Neural cell (in vitro differentiated cells): ENCODE results near the gene ADRM1. TPM values are rescaled to one million over a fixed set of nuclear protein-coding genes. Genes with fewer than 3 reads are reported as not detected.

ENCODE experiments used
- H2AFZ ChIP-seq: fragments of 200-600, 300-800 bp; sonication (generic), shearing (Covaris generic); 2 replicates; pipeline ENCODE4 v1.6.0; 2014; ENCODE audit warnings: low read depth, mild to moderate bottlenecking, antibody characterized with exemption, low read length, moderate library complexity
- H3F3A ChIP-seq: fragments of 200-600 bp; shearing (Covaris generic); 2 replicates; pipeline ENCODE4 v1.6.1; 2016; ENCODE audit warnings: mild to moderate bottlenecking, moderate library complexity, mixed read lengths, antibody characterized with exemption, low read length; ENCODE audit not compliant: insufficient read depth, poor library complexity, severe bottlenecking
- H3K27ac ChIP-seq: fragments of 200-600, 300-800 bp; sonication (generic), shearing (Covaris generic); 2 replicates; pipeline ENCODE4 v1.5.1; 2014; ENCODE audit warnings: mild to moderate bottlenecking, low read length, moderate library complexity
- H3K27me3 ChIP-seq: fragments of 300-800, 200-600 bp; sonication (generic), shearing (Covaris generic); 2 replicates; pipeline ENCODE4 v1.6.0; 2014; ENCODE audit warnings: mild to moderate bottlenecking, low read depth, low read length, moderate library complexity; ENCODE audit not compliant: insufficient read depth
- H3K36me3 ChIP-seq: fragments of 300-800, 200-600 bp; sonication (generic), shearing (Covaris generic); 2 replicates; pipeline ENCODE4 v1.5.1; 2014; ENCODE audit warnings: mild to moderate bottlenecking, antibody characterized with exemption, low read length, moderate library complexity; ENCODE audit not compliant: insufficient read depth
- H3K4me2 ChIP-seq: fragments of 300-800, 200-600 bp; sonication (generic), shearing (Covaris generic); 2 replicates; pipeline ENCODE4 v1.6.0; 2014; ENCODE audit warnings: mild to moderate bottlenecking, low read length
- H3K4me3 ChIP-seq: fragments of 300-800, 200-600 bp; sonication (generic), shearing (Covaris generic); 2 replicates; pipeline ENCODE4 v1.5.1; 2014; ENCODE audit warnings: mild to moderate bottlenecking, low read length, moderate library complexity
- H3K79me2 ChIP-seq: fragments of 200-600 bp; shearing (Covaris generic); replicated peaks from 2 replicates; pipeline ENCODE4 v1.6.0; 2014; ENCODE audit warnings: mild to moderate bottlenecking, low read length, moderate library complexity; ENCODE audit not compliant: insufficient read depth
- H3K9ac ChIP-seq: fragments of 300-800, 200-600 bp; sonication (generic), shearing (Covaris generic); 2 replicates; pipeline ENCODE4 v1.6.1; 2016; ENCODE audit warnings: mild to moderate bottlenecking, low read length, mixed read lengths
- H3K9me2 ChIP-seq: fragments of 200-600 bp; shearing (Covaris generic); 2 replicates; pipeline ENCODE4 v1.6.1; 2016; ENCODE audit warnings: mild to moderate bottlenecking, low read length, mixed read lengths; ENCODE audit not compliant: insufficient read depth
- H3K9me3 ChIP-seq: fragments of 200-600, 300-800 bp; sonication (generic), shearing (Covaris generic); 2 replicates; pipeline ENCODE4 v1.6.1; 2016; ENCODE audit warnings: mild to moderate bottlenecking, mixed run types, low read length, moderate library complexity, mixed read lengths
- H4K20me1 ChIP-seq: fragments of 200-600 bp; shearing (Covaris generic); 2 replicates; pipeline ENCODE4 v1.6.1; 2016; ENCODE audit warnings: mild to moderate bottlenecking, mixed run types; ENCODE audit not compliant: insufficient read depth
- EP300 ChIP-seq: fragments of 450-650 bp; conservative IDR thresholded peaks from 2 replicates; pipeline ENCODE4 v1.6.1; 2014; ENCODE audit warnings: antibody characterized with exemption, mild to moderate bottlenecking, moderate library complexity; ENCODE audit not compliant: poor library complexity, severe bottlenecking
- EZH2 ChIP-seq: fragments of 200-600, 300-800 bp; shearing (Covaris generic), sonication (generic); IDR thresholded peaks from 2 replicates; pipeline ENCODE4 v1.6.1; 2014; ENCODE audit warnings: antibody characterized with exemption, low read length, borderline replicate concordance, mild to moderate bottlenecking; ENCODE audit not compliant: insufficient read depth, poor library complexity, severe bottlenecking
- MXI1 ChIP-seq: fragments of 450-650 bp; conservative IDR thresholded peaks from 2 replicates; pipeline ENCODE4 v1.6.1; 2014; ENCODE audit warnings: antibody characterized with exemption, mild to moderate bottlenecking; ENCODE audit not compliant: poor library complexity, severe bottlenecking
- POLR2AphosphoS5 ChIP-seq: IDR thresholded peaks from 2 replicates; pipeline ENCODE4 v1.6.1; 2012
- RAD21 ChIP-seq: fragments of 450-650 bp; conservative IDR thresholded peaks from 2 replicates; pipeline ENCODE4 v1.6.1; 2014; ENCODE audit warnings: antibody characterized with exemption, mild to moderate bottlenecking, moderate library complexity
- SMC3 ChIP-seq: fragments of 450-650 bp; conservative IDR thresholded peaks from 2 replicates; pipeline ENCODE4 v1.6.1; 2014; ENCODE audit warnings: antibody characterized with exemption, mild to moderate bottlenecking, moderate library complexity; ENCODE audit not compliant: poor library complexity
- TAF1 ChIP-seq: IDR thresholded peaks from 2 replicates; pipeline ENCODE4 v1.6.1; 2012; ENCODE audit warnings: low read depth
- polyA plus RNA-seq: library from polyadenylated mRNA; depleted of rRNA; stranded (reverse); fragments of >200 nt; gene quantifications from 2 replicates; pipeline ENCODE4 v1.2.3, GENCODE V29; 2014
- TF ChIP-seq, protein P1 (sequence below): fragments of 450-650 bp; IDR thresholded peaks from 2 replicates; pipeline ENCODE4 v1.5.1; 2014; ENCODE audit warnings: antibody characterized with exemption, mild to moderate bottlenecking, moderate library complexity; ENCODE audit not compliant: poor library complexity, severe bottlenecking
- TF ChIP-seq, protein P2 (sequence below): IDR thresholded peaks from 2 replicates; pipeline ENCODE4 v1.6.1; 2012; ENCODE audit warnings: borderline replicate concordance

The ADRM1 gene
- polyA plus RNA-seq, 1 donor from 2014 or later, result 111 TPM

- no peaks in the 10 kb centered on the region for H4K20me1 ChIP-seq
- H3K4me2 ChIP-seq, result no peak overlapping the region
- H3K36me3 ChIP-seq, result no peaks in the 10 kb centered on the region
- no peak for TF ChIP-seq TAF1
- no peak for TF ChIP-seq POLR2AphosphoS5
- no peak for TF ChIP-seq EP300
- TF ChIP-seq, protein P1, sequence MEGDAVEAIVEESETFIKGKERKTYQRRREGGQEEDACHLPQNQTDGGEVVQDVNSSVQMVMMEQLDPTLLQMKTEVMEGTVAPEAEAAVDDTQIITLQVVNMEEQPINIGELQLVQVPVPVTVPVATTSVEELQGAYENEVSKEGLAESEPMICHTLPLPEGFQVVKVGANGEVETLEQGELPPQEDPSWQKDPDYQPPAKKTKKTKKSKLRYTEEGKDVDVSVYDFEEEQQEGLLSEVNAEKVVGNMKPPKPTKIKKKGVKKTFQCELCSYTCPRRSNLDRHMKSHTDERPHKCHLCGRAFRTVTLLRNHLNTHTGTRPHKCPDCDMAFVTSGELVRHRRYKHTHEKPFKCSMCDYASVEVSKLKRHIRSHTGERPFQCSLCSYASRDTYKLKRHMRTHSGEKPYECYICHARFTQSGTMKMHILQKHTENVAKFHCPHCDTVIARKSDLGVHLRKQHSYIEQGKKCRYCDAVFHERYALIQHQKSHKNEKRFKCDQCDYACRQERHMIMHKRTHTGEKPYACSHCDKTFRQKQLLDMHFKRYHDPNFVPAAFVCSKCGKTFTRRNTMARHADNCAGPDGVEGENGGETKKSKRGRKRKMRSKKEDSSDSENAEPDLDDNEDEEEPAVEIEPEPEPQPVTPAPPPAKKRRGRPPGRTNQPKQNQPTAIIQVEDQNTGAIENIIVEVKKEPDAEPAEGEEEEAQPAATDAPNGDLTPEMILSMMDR, result no peak
- no peak for TF ChIP-seq EZH2
- TF ChIP-seq, protein P2, sequence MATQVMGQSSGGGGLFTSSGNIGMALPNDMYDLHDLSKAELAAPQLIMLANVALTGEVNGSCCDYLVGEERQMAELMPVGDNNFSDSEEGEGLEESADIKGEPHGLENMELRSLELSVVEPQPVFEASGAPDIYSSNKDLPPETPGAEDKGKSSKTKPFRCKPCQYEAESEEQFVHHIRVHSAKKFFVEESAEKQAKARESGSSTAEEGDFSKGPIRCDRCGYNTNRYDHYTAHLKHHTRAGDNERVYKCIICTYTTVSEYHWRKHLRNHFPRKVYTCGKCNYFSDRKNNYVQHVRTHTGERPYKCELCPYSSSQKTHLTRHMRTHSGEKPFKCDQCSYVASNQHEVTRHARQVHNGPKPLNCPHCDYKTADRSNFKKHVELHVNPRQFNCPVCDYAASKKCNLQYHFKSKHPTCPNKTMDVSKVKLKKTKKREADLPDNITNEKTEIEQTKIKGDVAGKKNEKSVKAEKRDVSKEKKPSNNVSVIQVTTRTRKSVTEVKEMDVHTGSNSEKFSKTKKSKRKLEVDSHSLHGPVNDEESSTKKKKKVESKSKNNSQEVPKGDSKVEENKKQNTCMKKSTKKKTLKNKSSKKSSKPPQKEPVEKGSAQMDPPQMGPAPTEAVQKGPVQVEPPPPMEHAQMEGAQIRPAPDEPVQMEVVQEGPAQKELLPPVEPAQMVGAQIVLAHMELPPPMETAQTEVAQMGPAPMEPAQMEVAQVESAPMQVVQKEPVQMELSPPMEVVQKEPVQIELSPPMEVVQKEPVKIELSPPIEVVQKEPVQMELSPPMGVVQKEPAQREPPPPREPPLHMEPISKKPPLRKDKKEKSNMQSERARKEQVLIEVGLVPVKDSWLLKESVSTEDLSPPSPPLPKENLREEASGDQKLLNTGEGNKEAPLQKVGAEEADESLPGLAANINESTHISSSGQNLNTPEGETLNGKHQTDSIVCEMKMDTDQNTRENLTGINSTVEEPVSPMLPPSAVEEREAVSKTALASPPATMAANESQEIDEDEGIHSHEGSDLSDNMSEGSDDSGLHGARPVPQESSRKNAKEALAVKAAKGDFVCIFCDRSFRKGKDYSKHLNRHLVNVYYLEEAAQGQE, result no peak
- TF ChIP-seq MXI1, result no peak
- no peak for TF ChIP-seq SMC3
- no peak for TF ChIP-seq RAD21
- H3K27me3 ChIP-seq, result no peaks in the 10 kb centered on the region
- no peak overlapping the region for H3K9ac ChIP-seq
- H3F3A ChIP-seq, result no peaks in the 10 kb centered on the region
- H2AFZ ChIP-seq, result no peak overlapping the region
- no peaks in the 10 kb centered on the region for H3K79me2 ChIP-seq
- no peak overlapping the region for H3K27ac ChIP-seq
- no peaks in the 10 kb centered on the region for H3K9me3 ChIP-seq
- no peaks in the 10 kb centered on the region for H3K9me2 ChIP-seq
- H3K4me3 ChIP-seq, result no peak overlapping the region
Measured at GRCh38 chr20:62344782-62345181, 42.0 kb downstream of the ADRM1 start.

DNA sequence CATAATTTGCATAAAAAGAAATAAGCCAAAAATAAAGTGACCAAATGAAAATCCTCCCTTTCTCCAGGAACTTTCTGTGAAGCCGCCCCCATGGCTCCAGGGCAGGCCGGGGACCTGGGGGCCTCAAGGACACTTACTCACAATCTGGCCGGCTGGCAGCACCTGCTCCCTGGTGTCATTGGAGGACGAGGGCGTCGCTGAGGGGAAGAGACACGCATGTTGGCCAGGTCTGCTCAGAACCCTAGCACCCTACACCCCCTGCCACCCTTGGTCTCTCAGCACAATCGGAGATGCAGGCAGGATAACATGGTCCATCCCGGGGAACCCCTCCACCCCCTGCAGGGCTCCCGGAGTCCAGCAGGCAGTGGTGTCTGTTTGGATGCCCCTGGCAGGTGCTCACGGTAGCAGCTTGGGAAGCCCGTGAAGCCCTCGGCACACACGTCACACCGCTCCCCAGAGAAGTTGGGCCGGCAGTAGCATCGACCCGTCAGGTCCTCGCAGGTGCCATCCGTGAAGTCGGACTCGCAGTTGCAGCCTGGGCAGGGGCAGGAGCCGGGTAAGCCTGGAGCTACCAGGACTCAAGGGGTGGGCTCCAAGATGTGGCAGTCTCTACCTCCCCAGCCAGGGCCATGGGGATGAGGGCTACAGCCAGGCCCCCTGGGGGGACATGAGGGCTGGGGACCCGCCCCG, 43.0 kb downstream of the ADRM1 start:
- Histone ChIP-seq H3K27me3 (no peaks in the 10 kb centered on the region), H3F3A (no peaks in the 10 kb centered on the region), H4K20me1 (no peaks in the 10 kb centered on the region), H3K36me3 (no peaks in the 10 kb centered on the region), H3K9me2 (no peaks in the 10 kb centered on the region), H3K4me3 (no peak overlapping the region), H3K9ac (no peak overlapping the region), H3K9me3 (no peaks in the 10 kb centered on the region), H2AFZ (no peak overlapping the region), H3K79me2 (no peaks in the 10 kb centered on the region), H3K4me2 (no peak overlapping the region), H3K27ac (no peak overlapping the region)
- TF ChIP-seq RAD21 (no peak), TAF1 (no peak), SMC3 (no peak)
- TF ChIP-seq, protein P1, result no peak
